Upper lobe of left lung (tissue), 4 donors: ENCODE measurements around the gene CXCL14.

Experiments
- EP300 ChIP-seq, 4 donors: sonication (generic); formaldehyde crosslinking; IDR thresholded peaks; one replicate each; pipeline ENCODE4 v1.5.1; 2017; ENCODE audit warnings: antibody characterized with exemption in 4 of 4, control low read depth in 2 of 4
- POLR2A ChIP-seq, 4 donors: fragments of 450-650 bp; IDR thresholded peaks; one replicate each; pipeline ENCODE4 v1.5.1; 2016 to 2017; ENCODE audit warnings: antibody characterized with exemption in 4 of 4, mild to moderate bottlenecking in 2 of 4
- TF ChIP-seq, protein P1 (sequence below), 6 experiments: fragments of 450-650 bp in 4 of 6; fragments of 200-600 bp in 2 of 6; sonication (generic) in 2 of 6; IDR thresholded peaks; one replicate each; pipeline ENCODE4 v1.5.1; 2016 to 2019; ENCODE audit warnings: antibody characterized with exemption in 6 of 6

DNA sequence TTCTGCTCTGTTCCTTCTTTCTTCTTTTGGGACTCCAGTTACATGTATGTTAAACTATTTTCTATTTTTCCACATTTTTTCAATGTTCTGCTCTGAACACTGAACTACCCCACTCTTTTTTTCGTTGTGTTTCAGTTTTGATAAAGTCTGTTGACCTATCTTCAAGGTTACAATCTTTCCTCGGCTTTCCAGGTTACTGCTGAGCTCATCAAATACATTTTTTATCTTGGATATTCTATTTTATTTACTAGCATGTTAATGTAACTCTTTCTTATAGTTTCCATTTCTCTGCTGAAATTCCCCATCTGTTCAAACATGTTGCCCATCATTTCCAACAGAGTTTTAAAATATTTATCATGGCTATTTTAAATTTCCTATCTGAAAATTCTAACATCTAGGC is 56.8 kb downstream of the CXCL14 start:
- TF ChIP-seq, protein P1, sequence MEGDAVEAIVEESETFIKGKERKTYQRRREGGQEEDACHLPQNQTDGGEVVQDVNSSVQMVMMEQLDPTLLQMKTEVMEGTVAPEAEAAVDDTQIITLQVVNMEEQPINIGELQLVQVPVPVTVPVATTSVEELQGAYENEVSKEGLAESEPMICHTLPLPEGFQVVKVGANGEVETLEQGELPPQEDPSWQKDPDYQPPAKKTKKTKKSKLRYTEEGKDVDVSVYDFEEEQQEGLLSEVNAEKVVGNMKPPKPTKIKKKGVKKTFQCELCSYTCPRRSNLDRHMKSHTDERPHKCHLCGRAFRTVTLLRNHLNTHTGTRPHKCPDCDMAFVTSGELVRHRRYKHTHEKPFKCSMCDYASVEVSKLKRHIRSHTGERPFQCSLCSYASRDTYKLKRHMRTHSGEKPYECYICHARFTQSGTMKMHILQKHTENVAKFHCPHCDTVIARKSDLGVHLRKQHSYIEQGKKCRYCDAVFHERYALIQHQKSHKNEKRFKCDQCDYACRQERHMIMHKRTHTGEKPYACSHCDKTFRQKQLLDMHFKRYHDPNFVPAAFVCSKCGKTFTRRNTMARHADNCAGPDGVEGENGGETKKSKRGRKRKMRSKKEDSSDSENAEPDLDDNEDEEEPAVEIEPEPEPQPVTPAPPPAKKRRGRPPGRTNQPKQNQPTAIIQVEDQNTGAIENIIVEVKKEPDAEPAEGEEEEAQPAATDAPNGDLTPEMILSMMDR (IDR thresholded peaks at IDR 0.05): no peak
- no peak for TF ChIP-seq POLR2A (IDR thresholded peaks at IDR 0.05)
- TF ChIP-seq EP300 (IDR thresholded peaks at IDR 0.05): no peak
